GM23338 (cell line): ENCODE data around the gene TBX1. TPM values are rescaled to one million over a fixed set of nuclear protein-coding genes. Genes with fewer than 3 reads are reported as not detected.
"Not testable (repeated sequence)": the region's sequence is repeated elsewhere in the genome, so short reads cannot be mapped to it uniquely, and the experiment has no call there.

Source experiments
- ATAC-seq: fragments of 200-7000 bp; cut with Tn5 transposase; 3 replicates; pipeline ENCODE4 v1.9.1; 2020
- DNase-seq: peaks from one replicate; pipeline ENCODE4 v3.0.0-alpha.2; 2015; ENCODE audit warnings: low spot score
- H2AFZ ChIP-seq: fragments of 200-600 bp; sonication (generic); 2 replicates; pipeline ENCODE4 v1.8.0; 2016; ENCODE audit warnings: antibody characterized with exemption, mild to moderate bottlenecking, moderate library complexity
- H3F3A ChIP-seq: fragments of 200-600 bp; sonication (generic); replicated peaks from 2 replicates; pipeline ENCODE4 v1.8.0; 2017; ENCODE audit warnings: antibody characterized with exemption, mixed run types, low read depth
- H3K27ac ChIP-seq: fragments of 200-600 bp; sonication (generic); 2 replicates; pipeline ENCODE4 v1.6.1; 2016; ENCODE audit warnings: low read depth
- H3K27me3 ChIP-seq: fragments of 200-600 bp; sonication (generic); 2 replicates; pipeline ENCODE4 v1.8.0; 2016; ENCODE audit warnings: mild to moderate bottlenecking, mixed run types, moderate library complexity; ENCODE audit not compliant: insufficient read depth
- H3K36me3 ChIP-seq: fragments of 200-600 bp; sonication (generic); 2 replicates; pipeline ENCODE4 v1.8.0; 2016; ENCODE audit warnings: mild to moderate bottlenecking; ENCODE audit not compliant: insufficient read depth
- H3K4me1 ChIP-seq: fragments of 200-600 bp; sonication (generic); 2 replicates; pipeline ENCODE4 v1.8.0; 2016; ENCODE audit warnings: mild to moderate bottlenecking, moderate library complexity; ENCODE audit not compliant: insufficient read depth
- H3K4me2 ChIP-seq: fragments of 200-600 bp; sonication (generic); 2 replicates; pipeline ENCODE4 v1.7.1; 2017; ENCODE audit warnings: mixed run types
- H3K4me3 ChIP-seq: fragments of 200-600 bp; sonication (generic); 2 replicates; pipeline ENCODE4 v1.6.1; 2016; ENCODE audit warnings: mixed run types
- H3K79me2 ChIP-seq: fragments of 200-600 bp; sonication (generic); replicated peaks from 2 replicates; pipeline ENCODE4 v1.8.0; 2017; ENCODE audit warnings: mild to moderate bottlenecking; ENCODE audit not compliant: insufficient read depth
- H3K9me2 ChIP-seq: fragments of 200-600 bp; sonication (generic); 2 replicates; pipeline ENCODE4 v1.8.0; 2017; ENCODE audit not compliant: insufficient read depth
- H4K20me1 ChIP-seq: fragments of 200-600 bp; sonication (generic); replicated peaks from 2 replicates; pipeline ENCODE4 v1.8.0; 2017; ENCODE audit warnings: mild to moderate bottlenecking; ENCODE audit not compliant: insufficient read depth
- H3K27ac Mint-ChIP-seq: 2 replicates; pipeline ENCODE4 v1.8.0; 2020; ENCODE audit warnings: inconsistent platforms, mild to moderate bottlenecking, moderate library complexity, mixed read lengths
- H3K27me3 Mint-ChIP-seq: 3 replicates; pipeline ENCODE4 v1.8.0; 2022; ENCODE audit warnings: low read depth, mild to moderate bottlenecking, moderate library complexity, mixed read lengths, inconsistent platforms; ENCODE audit not compliant: insufficient read depth, poor library complexity
- H3K36me3 Mint-ChIP-seq: 3 replicates; pipeline ENCODE4 v1.8.0; 2021; ENCODE audit warnings: low read depth, mild to moderate bottlenecking, inconsistent platforms, moderate library complexity, mixed read lengths
- H3K4me1 Mint-ChIP-seq: 3 replicates; pipeline ENCODE4 v1.8.0; 2020; ENCODE audit warnings: mild to moderate bottlenecking, inconsistent platforms, mixed read lengths
- H3K4me3 Mint-ChIP-seq: 3 replicates; pipeline ENCODE4 v1.8.0; 2021; ENCODE audit warnings: moderate library complexity, mild to moderate bottlenecking, inconsistent platforms, mixed read lengths
- H3K9me3 Mint-ChIP-seq: 3 replicates; pipeline ENCODE4 v1.8.0; 2020; ENCODE audit warnings: moderate library complexity, mild to moderate bottlenecking, inconsistent platforms, mixed read lengths
- CREB1 ChIP-seq: fragments of 250-450 bp; sonication (Bioruptor Pico); IDR thresholded peaks from 2 replicates; pipeline ENCODE4 v1.5.0; 2020; ENCODE audit warnings: low read depth, mild to moderate bottlenecking, moderate library complexity
- EZH2 ChIP-seq: fragments of 200-600 bp; sonication (generic); IDR thresholded peaks from one replicate; pipeline ENCODE4 v1.8.0; 2017; ENCODE audit warnings: antibody characterized with exemption, mild to moderate bottlenecking, low read depth; ENCODE audit not compliant: unreplicated experiment
- JUNB ChIP-seq: IDR thresholded peaks from one replicate; pipeline ENCODE4 v1.6.1; 2016; ENCODE audit warnings: antibody characterized with exemption; ENCODE audit not compliant: unreplicated experiment
- NANOG ChIP-seq: IDR thresholded peaks from 2 replicates; pipeline ENCODE4 v1.6.1; 2016; ENCODE audit warnings: antibody characterized with exemption, borderline replicate concordance
- POLR2AphosphoS5 ChIP-seq: IDR thresholded peaks from 2 replicates; pipeline ENCODE4 v1.6.1; 2016; ENCODE audit warnings: antibody characterized with exemption, low read depth
- ZNF114 ChIP-seq: fragments of 250-450 bp; sonication (Bioruptor Pico); IDR thresholded peaks from 2 replicates; pipeline ENCODE4 v1.5.0; 2020; ENCODE audit warnings: mild to moderate bottlenecking, moderate library complexity
- ZNF331 ChIP-seq: fragments of 250-450 bp; sonication (Bioruptor Pico); IDR thresholded peaks from 2 replicates; pipeline ENCODE4 v1.5.0; 2020; ENCODE audit warnings: low read depth, mild to moderate bottlenecking, moderate library complexity
- polyA plus RNA-seq: library from polyadenylated mRNA; unstranded; fragments of >200 nt; fragmentation: Nextera tagmentation; extraction: Ambion mirVana; gene quantifications from 2 replicates; pipeline ENCODE4 v1.2.1, GENCODE V29; 2016
- total RNA-seq: library from RNA; depleted of rRNA; stranded (reverse); fragments of >200 nt; shearing (Covaris generic); gene quantifications from 2 replicates; pipeline ENCODE4 v1.2.3, GENCODE V29; 2014
- TF ChIP-seq, protein P1 (sequence below): IDR thresholded peaks from one replicate; pipeline ENCODE4 v1.6.1; 2018; ENCODE audit warnings: antibody characterized with exemption; ENCODE audit not compliant: unreplicated experiment
- TF ChIP-seq, protein P2 (sequence below), 2 experiments: fragments of 200-600 bp in 1 of 2; sonication (generic) in 1 of 2; conservative IDR thresholded peaks; 2 replicates each; pipeline versions ENCODE4 v1.5.1 to v1.6.1; 2016 to 2017; ENCODE audit warnings: antibody characterized with exemption in 2 of 2, low read depth in 2 of 2, mild to moderate bottlenecking in 2 of 2, moderate library complexity in 1 of 2
- TF ChIP-seq, protein P3 (sequence below): fragments of 250-450 bp; sonication (Bioruptor Pico); IDR thresholded peaks from 2 replicates; pipeline ENCODE4 v1.5.0; 2020; ENCODE audit warnings: mild to moderate bottlenecking, moderate library complexity

Gene TBX1
- total and polyA plus RNA-seq, 2 experiments from 2014 or later: 0.19 to 0.66 TPM

DNA sequence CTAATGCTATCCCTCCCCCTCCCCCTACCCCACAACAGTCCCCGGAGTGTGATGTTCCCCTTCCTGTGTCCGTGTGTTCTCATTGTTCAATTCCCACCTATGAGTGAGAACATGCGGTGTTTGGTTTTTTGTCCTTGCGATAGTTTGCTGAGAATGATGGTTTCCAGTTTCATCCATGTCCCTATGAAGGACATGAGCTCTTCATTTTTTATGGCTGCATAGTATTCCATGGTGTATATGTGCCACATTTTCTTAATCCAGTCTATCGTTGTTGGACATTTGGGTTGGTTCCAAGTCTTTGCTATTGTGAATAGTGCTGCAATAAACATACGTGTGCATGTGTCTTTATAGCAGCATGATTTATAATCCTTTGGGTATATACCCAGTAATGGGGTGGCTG, 16.6 kb downstream of the TBX1 start:
- not testable (repeated sequence) for ATAC-seq, H3K4me1 Mint-ChIP-seq, H4K20me1 ChIP-seq, H3K4me3 Mint-ChIP-seq, H3K79me2 ChIP-seq, H3K27me3 ChIP-seq, H3K9me2 ChIP-seq, H3K36me3 ChIP-seq, H3F3A ChIP-seq, H3K4me1 ChIP-seq, H3K4me3 ChIP-seq, H3K36me3 Mint-ChIP-seq, H3K27ac Mint-ChIP-seq, DNase-seq, H2AFZ ChIP-seq, H3K4me2 ChIP-seq, H3K9me3 Mint-ChIP-seq, H3K27ac ChIP-seq
- peaks cover 18% of the 10 kb centered on the region for H3K27me3 Mint-ChIP-seq

GRCh38 chr22:19779011-19779421, 18.4 kb downstream of the TBX1 start:
- H3K27me3 Mint-ChIP-seq: peaks cover 14% of the 10 kb centered on the region
- no peaks in the 10 kb centered on the region; the same call in 1 of the 3 replicates for H3K9me3 Mint-ChIP-seq
- TF ChIP-seq POLR2AphosphoS5: no peak
- TF ChIP-seq JUNB: no peak
- no peak for TF ChIP-seq ZNF331
- TF ChIP-seq, protein P1, sequence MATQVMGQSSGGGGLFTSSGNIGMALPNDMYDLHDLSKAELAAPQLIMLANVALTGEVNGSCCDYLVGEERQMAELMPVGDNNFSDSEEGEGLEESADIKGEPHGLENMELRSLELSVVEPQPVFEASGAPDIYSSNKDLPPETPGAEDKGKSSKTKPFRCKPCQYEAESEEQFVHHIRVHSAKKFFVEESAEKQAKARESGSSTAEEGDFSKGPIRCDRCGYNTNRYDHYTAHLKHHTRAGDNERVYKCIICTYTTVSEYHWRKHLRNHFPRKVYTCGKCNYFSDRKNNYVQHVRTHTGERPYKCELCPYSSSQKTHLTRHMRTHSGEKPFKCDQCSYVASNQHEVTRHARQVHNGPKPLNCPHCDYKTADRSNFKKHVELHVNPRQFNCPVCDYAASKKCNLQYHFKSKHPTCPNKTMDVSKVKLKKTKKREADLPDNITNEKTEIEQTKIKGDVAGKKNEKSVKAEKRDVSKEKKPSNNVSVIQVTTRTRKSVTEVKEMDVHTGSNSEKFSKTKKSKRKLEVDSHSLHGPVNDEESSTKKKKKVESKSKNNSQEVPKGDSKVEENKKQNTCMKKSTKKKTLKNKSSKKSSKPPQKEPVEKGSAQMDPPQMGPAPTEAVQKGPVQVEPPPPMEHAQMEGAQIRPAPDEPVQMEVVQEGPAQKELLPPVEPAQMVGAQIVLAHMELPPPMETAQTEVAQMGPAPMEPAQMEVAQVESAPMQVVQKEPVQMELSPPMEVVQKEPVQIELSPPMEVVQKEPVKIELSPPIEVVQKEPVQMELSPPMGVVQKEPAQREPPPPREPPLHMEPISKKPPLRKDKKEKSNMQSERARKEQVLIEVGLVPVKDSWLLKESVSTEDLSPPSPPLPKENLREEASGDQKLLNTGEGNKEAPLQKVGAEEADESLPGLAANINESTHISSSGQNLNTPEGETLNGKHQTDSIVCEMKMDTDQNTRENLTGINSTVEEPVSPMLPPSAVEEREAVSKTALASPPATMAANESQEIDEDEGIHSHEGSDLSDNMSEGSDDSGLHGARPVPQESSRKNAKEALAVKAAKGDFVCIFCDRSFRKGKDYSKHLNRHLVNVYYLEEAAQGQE: no peak
- TF ChIP-seq ZNF114: no peak
- no peak for TF ChIP-seq CREB1 (CRISPR knock-in tag)
- TF ChIP-seq, protein P2, sequence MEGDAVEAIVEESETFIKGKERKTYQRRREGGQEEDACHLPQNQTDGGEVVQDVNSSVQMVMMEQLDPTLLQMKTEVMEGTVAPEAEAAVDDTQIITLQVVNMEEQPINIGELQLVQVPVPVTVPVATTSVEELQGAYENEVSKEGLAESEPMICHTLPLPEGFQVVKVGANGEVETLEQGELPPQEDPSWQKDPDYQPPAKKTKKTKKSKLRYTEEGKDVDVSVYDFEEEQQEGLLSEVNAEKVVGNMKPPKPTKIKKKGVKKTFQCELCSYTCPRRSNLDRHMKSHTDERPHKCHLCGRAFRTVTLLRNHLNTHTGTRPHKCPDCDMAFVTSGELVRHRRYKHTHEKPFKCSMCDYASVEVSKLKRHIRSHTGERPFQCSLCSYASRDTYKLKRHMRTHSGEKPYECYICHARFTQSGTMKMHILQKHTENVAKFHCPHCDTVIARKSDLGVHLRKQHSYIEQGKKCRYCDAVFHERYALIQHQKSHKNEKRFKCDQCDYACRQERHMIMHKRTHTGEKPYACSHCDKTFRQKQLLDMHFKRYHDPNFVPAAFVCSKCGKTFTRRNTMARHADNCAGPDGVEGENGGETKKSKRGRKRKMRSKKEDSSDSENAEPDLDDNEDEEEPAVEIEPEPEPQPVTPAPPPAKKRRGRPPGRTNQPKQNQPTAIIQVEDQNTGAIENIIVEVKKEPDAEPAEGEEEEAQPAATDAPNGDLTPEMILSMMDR (conservative IDR thresholded peaks at IDR 0.05; ENCODE audit: low read depth in 2 of 2): no peak
- no peak for TF ChIP-seq NANOG
- no peak for TF ChIP-seq EZH2
- TF ChIP-seq, protein P3, sequence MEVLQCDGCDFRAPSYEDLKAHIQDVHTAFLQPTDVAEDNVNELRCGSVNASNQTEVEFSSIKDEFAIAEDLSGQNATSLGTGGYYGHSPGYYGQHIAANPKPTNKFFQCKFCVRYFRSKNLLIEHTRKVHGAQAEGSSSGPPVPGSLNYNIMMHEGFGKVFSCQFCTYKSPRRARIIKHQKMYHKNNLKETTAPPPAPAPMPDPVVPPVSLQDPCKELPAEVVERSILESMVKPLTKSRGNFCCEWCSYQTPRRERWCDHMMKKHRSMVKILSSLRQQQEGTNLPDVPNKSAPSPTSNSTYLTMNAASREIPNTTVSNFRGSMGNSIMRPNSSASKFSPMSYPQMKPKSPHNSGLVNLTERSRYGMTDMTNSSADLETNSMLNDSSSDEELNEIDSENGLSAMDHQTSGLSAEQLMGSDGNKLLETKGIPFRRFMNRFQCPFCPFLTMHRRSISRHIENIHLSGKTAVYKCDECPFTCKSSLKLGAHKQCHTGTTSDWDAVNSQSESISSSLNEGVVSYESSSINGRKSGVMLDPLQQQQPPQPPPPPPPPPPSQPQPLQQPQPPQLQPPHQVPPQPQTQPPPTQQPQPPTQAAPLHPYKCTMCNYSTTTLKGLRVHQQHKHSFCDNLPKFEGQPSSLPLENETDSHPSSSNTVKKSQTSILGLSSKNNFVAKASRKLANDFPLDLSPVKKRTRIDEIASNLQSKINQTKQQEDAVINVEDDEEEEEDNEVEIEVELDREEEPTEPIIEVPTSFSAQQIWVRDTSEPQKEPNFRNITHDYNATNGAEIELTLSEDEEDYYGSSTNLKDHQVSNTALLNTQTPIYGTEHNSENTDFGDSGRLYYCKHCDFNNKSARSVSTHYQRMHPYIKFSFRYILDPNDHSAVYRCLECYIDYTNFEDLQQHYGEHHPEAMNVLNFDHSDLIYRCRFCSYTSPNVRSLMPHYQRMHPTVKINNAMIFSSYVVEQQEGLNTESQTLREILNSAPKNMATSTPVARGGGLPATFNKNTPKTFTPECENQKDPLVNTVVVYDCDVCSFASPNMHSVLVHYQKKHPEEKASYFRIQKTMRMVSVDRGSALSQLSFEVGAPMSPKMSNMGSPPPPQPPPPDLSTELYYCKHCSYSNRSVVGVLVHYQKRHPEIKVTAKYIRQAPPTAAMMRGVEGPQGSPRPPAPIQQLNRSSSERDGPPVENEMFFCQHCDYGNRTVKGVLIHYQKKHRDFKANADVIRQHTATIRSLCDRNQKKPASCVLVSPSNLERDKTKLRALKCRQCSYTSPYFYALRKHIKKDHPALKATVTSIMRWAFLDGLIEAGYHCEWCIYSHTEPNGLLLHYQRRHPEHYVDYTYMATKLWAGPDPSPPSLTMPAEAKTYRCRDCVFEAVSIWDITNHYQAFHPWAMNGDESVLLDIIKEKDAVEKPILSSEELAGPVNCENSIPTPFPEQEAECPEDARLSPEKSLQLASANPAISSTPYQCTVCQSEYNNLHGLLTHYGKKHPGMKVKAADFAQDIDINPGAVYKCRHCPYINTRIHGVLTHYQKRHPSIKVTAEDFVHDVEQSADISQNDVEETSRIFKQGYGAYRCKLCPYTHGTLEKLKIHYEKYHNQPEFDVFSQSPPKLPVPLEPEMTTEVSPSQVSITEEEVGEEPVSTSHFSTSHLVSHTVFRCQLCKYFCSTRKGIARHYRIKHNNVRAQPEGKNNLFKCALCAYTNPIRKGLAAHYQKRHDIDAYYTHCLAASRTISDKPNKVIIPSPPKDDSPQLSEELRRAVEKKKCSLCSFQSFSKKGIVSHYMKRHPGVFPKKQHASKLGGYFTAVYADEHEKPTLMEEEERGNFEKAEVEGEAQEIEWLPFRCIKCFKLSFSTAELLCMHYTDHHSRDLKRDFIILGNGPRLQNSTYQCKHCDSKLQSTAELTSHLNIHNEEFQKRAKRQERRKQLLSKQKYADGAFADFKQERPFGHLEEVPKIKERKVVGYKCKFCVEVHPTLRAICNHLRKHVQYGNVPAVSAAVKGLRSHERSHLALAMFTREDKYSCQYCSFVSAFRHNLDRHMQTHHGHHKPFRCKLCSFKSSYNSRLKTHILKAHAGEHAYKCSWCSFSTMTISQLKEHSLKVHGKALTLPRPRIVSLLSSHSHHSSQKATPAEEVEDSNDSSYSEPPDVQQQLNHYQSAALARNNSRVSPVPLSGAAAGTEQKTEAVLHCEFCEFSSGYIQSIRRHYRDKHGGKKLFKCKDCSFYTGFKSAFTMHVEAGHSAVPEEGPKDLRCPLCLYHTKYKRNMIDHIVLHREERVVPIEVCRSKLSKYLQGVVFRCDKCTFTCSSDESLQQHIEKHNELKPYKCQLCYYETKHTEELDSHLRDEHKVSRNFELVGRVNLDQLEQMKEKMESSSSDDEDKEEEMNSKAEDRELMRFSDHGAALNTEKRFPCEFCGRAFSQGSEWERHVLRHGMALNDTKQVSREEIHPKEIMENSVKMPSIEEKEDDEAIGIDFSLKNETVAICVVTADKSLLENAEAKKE (CRISPR knock-in tag): no peak
- Histone ChIP-seq H3K27ac (no peak overlapping the region), H3K4me1 (no peaks in the 10 kb centered on the region), H3K4me3 (no peak overlapping the region), H3F3A (no peaks in the 10 kb centered on the region), H2AFZ (no peak overlapping the region), H4K20me1 (no peaks in the 10 kb centered on the region), H3K79me2 (no peaks in the 10 kb centered on the region), H3K4me2 (no peak overlapping the region), H3K36me3 (no peaks in the 10 kb centered on the region), H3K27me3 (no peaks in the 10 kb centered on the region), H3K9me2 (no peaks in the 10 kb centered on the region)
- peaks cover 1% of the 10 kb centered on the region; the same call in 1 of the 3 replicates for H3K4me1 Mint-ChIP-seq
- H3K36me3 Mint-ChIP-seq: no peaks in the 10 kb centered on the region
- H3K27ac Mint-ChIP-seq: no peak overlapping the region
- ATAC-seq (no peak), DNase-seq (no peak)
- H3K4me3 Mint-ChIP-seq: no peak overlapping the region
